SU-DHL-6 (cell line): Measurements from ENCODE around the gene PPIL6.
A peak's percentile ranks its signal among the peaks of the same experiment; 100 is the strongest.

Source experiments
- H2AFZ ChIP-seq: fragments of 200-600 bp; sonication (generic); 2 replicates; pipeline ENCODE4 v1.6.1; 2014; ENCODE audit warnings: low read depth, mild to moderate bottlenecking, moderate library complexity, mixed read lengths, antibody characterized with exemption, low read length; ENCODE audit not compliant: severe bottlenecking
- H3F3A ChIP-seq: fragments of 200-600 bp; shearing (Covaris generic); 2 replicates; pipeline ENCODE4 v1.6.0; 2016; ENCODE audit warnings: antibody characterized with exemption, mild to moderate bottlenecking; ENCODE audit not compliant: insufficient read depth
- H3K27ac ChIP-seq: fragments of 200-600 bp; sonication (generic); 2 replicates; pipeline ENCODE4 v1.5.1; 2016; ENCODE audit warnings: low read depth, mild to moderate bottlenecking, low read length, moderate library complexity, mixed read lengths
- H3K27me3 ChIP-seq: fragments of 200-600 bp; sonication (generic), shearing (Covaris generic); 2 replicates; pipeline ENCODE4 v1.6.0; 2014; ENCODE audit warnings: mild to moderate bottlenecking, low read length
- H3K36me3 ChIP-seq: fragments of 200-600 bp; sonication (generic); 2 replicates; pipeline ENCODE4 v1.6.1; 2014; ENCODE audit warnings: mild to moderate bottlenecking, low read length, mixed read lengths
- H3K4me2 ChIP-seq: fragments of 300-600, 200-600 bp; shearing (Covaris generic), sonication (generic); 2 replicates; pipeline ENCODE4 v1.6.0; 2014; ENCODE audit warnings: low read length, low read depth, mild to moderate bottlenecking; ENCODE audit not compliant: poor library complexity, severe bottlenecking
- H3K4me3 ChIP-seq: fragments of 200-600 bp; sonication (generic); 2 replicates; pipeline ENCODE4 v1.5.1; 2014; ENCODE audit warnings: antibody characterized with exemption, low read length, mild to moderate bottlenecking, mixed read lengths; ENCODE audit not compliant: insufficient read depth, poor library complexity, severe bottlenecking
- H3K79me2 ChIP-seq: fragments of 200-600 bp; sonication (generic); 2 replicates; pipeline ENCODE4 v1.6.1; 2014; ENCODE audit warnings: mild to moderate bottlenecking, low read length, moderate library complexity; ENCODE audit not compliant: insufficient read depth
- H3K9ac ChIP-seq: fragments of 200-600 bp; sonication (generic); 2 replicates; pipeline ENCODE4 v1.7.0; 2014; ENCODE audit warnings: mild to moderate bottlenecking, low read length
- H3K9me2 ChIP-seq: fragments of 200-600 bp; sonication (generic); replicated peaks from 2 replicates; pipeline ENCODE4 v1.6.1; 2014; ENCODE audit warnings: low read length; ENCODE audit not compliant: insufficient read depth
- H3K9me3 ChIP-seq: fragments of 200-600 bp; sonication (generic); 2 replicates; pipeline ENCODE4 v1.6.1; 2014; ENCODE audit warnings: low read length, mixed read lengths; ENCODE audit not compliant: insufficient read depth
- H4K20me1 ChIP-seq: fragments of 200-600 bp; sonication (generic); 2 replicates; pipeline ENCODE4 v1.6.1; 2014; ENCODE audit warnings: low read depth, mild to moderate bottlenecking, antibody characterized with exemption, low read length, moderate library complexity, mixed read lengths
- EZH2phosphoT487 ChIP-seq: fragments of 200-600 bp; sonication (generic), shearing (Covaris generic); conservative IDR thresholded peaks from 2 replicates; pipeline ENCODE4 v1.6.1; 2018; ENCODE audit warnings: mild to moderate bottlenecking, antibody characterized with exemption, low read length, moderate library complexity, mixed read lengths
- TF ChIP-seq, protein P1 (sequence below): fragments of 200-600 bp; sonication (generic); IDR thresholded peaks from one replicate; pipeline ENCODE4 v1.5.1; 2017; ENCODE audit warnings: antibody characterized with exemption, mild to moderate bottlenecking, low read length, moderate library complexity; ENCODE audit not compliant: insufficient read depth, poor library complexity, severe bottlenecking

Gene PPIL6

DNA sequence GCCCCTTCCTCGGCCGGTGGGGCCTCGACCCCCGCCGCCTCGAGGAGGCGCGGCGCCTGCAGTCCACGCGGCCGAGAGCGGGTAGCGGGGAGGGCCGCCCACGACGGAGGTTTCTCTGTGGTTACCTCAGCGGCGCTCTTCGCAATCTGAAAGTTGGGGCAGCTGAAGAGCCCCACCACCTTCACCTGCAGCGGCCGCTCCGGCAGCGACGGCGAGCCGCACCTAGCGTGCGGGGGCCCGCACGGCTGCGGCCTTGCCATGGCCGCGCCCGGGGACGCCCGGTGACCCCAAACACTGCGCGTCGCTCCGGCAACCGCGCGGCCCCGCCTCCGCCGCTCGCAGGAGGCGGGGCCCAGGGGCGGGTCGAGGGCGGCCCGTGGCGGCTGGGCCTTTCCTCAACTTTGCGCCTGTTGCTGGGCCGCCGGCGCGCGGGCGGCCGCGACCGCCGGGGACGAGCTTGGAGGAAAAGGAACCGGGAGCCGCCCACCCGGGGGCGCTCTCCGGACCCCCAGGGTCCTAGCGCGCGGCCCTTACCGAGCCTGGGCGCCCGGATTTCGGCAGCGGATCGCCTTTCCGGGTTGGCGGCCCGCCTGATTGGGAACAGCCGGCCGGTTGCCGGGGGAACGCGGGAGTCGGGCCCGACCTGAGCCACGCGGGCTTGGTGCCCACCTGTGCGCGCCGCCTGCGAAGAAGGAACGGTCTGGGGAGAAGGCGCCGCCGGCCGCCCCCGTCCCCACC lies at the start of gene PPIL6, which contains the start of gene SMPD2:
Gene PPIL6 (minus strand): TSS at position 298 of the 738 bp plus-strand sequence. CDS start 38 bp downstream, at position 260.
Gene SMPD2 (plus strand): TSS at position 394 of the 738 bp plus-strand sequence. CDS start 398 bp downstream, outside the sequence.
- H3K9ac ChIP-seq = peak within 1 kb of the TSS; percentile 97
- TF ChIP-seq, protein P1, sequence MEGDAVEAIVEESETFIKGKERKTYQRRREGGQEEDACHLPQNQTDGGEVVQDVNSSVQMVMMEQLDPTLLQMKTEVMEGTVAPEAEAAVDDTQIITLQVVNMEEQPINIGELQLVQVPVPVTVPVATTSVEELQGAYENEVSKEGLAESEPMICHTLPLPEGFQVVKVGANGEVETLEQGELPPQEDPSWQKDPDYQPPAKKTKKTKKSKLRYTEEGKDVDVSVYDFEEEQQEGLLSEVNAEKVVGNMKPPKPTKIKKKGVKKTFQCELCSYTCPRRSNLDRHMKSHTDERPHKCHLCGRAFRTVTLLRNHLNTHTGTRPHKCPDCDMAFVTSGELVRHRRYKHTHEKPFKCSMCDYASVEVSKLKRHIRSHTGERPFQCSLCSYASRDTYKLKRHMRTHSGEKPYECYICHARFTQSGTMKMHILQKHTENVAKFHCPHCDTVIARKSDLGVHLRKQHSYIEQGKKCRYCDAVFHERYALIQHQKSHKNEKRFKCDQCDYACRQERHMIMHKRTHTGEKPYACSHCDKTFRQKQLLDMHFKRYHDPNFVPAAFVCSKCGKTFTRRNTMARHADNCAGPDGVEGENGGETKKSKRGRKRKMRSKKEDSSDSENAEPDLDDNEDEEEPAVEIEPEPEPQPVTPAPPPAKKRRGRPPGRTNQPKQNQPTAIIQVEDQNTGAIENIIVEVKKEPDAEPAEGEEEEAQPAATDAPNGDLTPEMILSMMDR = no peak
- TF ChIP-seq EZH2phosphoT487 = no peak
- 0 out of 2 replicates have a peak, but pooled peaks cover 4% of the 10 kb centered on the region for H3F3A ChIP-seq
- H3K27me3 ChIP-seq = no peaks in the 10 kb centered on the region; the same call in 1 of the 2 replicates
- peak within 1 kb of the TSS; percentile 62 for H3K27ac ChIP-seq
- no peaks in the 10 kb centered on the region for H3K36me3 ChIP-seq
- peak within 1 kb of the TSS; percentile 99 for H3K4me3 ChIP-seq
- H3K4me2 ChIP-seq = peak within 1 kb of the TSS; percentile 61
- peak within 1 kb of the TSS; percentile 96 for H2AFZ ChIP-seq
- no peaks in the 10 kb centered on the region for H3K9me2 ChIP-seq
- H4K20me1 ChIP-seq = no peaks in the 10 kb centered on the region
- H3K9me3 ChIP-seq = no peaks in the 10 kb centered on the region
- H3K79me2 ChIP-seq = no peaks in the 10 kb centered on the region

GRCh38 chr6:109488001-109488400 lies 47.6 kb upstream of the PPIL6 start:
- H3F3A ChIP-seq = peaks cover 6% of the 10 kb centered on the region; the same call in 1 of the 2 replicates
- H3K4me3 ChIP-seq = no peak overlapping the region
- H3K27ac ChIP-seq = no peak overlapping the region
- no peaks in the 10 kb centered on the region; the same call in 1 of the 2 replicates for H3K79me2 ChIP-seq
- H3K27me3 ChIP-seq = no peaks in the 10 kb centered on the region
- TF ChIP-seq, protein P1 = no peak
- TF ChIP-seq EZH2phosphoT487 = no peak
- H3K9me2 ChIP-seq = no peaks in the 10 kb centered on the region
- no peak overlapping the region for H3K9ac ChIP-seq
- H4K20me1 ChIP-seq = no peaks in the 10 kb centered on the region
- H3K36me3 ChIP-seq = no peaks in the 10 kb centered on the region
- H3K4me2 ChIP-seq = no peak overlapping the region
- H3K9me3 ChIP-seq = no peaks in the 10 kb centered on the region
- H2AFZ ChIP-seq = no peak overlapping the region

- no peak overlapping the region for H2AFZ ChIP-seq
- H3K4me3 ChIP-seq = no peak overlapping the region
- H3K9ac ChIP-seq = no peak overlapping the region
- no peaks in the 10 kb centered on the region for H3K9me3 ChIP-seq
- no peak overlapping the region for H3K4me2 ChIP-seq
- H3K27me3 ChIP-seq = no peaks in the 10 kb centered on the region
- H3K27ac ChIP-seq = no peak overlapping the region
- H4K20me1 ChIP-seq = no peaks in the 10 kb centered on the region; the same call in 1 of the 2 replicates
- H3K36me3 ChIP-seq = peaks cover 3% of the 10 kb centered on the region; the same call in 1 of the 2 replicates
- H3K9me2 ChIP-seq = no peaks in the 10 kb centered on the region
- peaks cover 19% of the 10 kb centered on the region for H3K79me2 ChIP-seq
- H3F3A ChIP-seq = peaks cover 6% of the 10 kb centered on the region; the same call in 1 of the 2 replicates
- TF ChIP-seq, protein P1 = no peak
- TF ChIP-seq EZH2phosphoT487 = no peak
These were observed 45.6 kb upstream of the PPIL6 start for GRCh38 chr6:109486068-109486467.
